HepG2 (cell line): Measurements from ENCODE around the gene ZNF181. TPM values are rescaled to one million over a fixed set of nuclear protein-coding genes. Genes with fewer than 3 reads are reported as not detected.

Source experiments
- CBX2 ChIP-seq, 2 experiments: fragments of 200-600 bp in 1 of 2; sonication (generic); formaldehyde crosslinking in 1 of 2; IDR thresholded peaks; 2 replicates each; pipeline versions ENCODE4 v1.7.0 to v1.8.1; 2018 to 2022; ENCODE audit warnings: low read depth in 2 of 2, low read length in 1 of 2, mild to moderate bottlenecking in 1 of 2, missing genetic modification reagents in 1 of 2
- NONO ChIP-seq, 2 experiments: fragments of 450-650 bp in 1 of 2; sonication (generic) in 1 of 2; formaldehyde crosslinking in 1 of 2; IDR thresholded peaks in 1 of 2; conservative IDR thresholded peaks in 1 of 2; 2 replicates each; pipeline versions ENCODE4 v1.6.1 to v1.8.0; 2017 to 2022; ENCODE audit warnings: mild to moderate bottlenecking in 1 of 2, missing genetic modification reagents in 1 of 2, moderate library complexity in 1 of 2
- PCBP2 ChIP-seq: fragments of 200-400 bp; formaldehyde crosslinking; optimal IDR thresholded peaks from 2 replicates; pipeline ENCODE3; 2018; ENCODE audit warnings: low read length, low read depth; ENCODE audit not compliant: poor library complexity, severe bottlenecking
- SPEN ChIP-seq: sonication (generic); formaldehyde crosslinking; IDR thresholded peaks from 2 replicates; pipeline ENCODE4 v1.5.1; 2020; ENCODE audit warnings: low read depth, mild to moderate bottlenecking, missing genetic modification reagents
- ZNF251 ChIP-seq: sonication (generic); formaldehyde crosslinking; IDR thresholded peaks from 2 replicates; pipeline ENCODE4 v1.9.0; 2021; ENCODE audit warnings: mild to moderate bottlenecking, missing genetic modification reagents
- ZNF446 ChIP-seq: sonication (generic); formaldehyde crosslinking; IDR thresholded peaks from 2 replicates; pipeline ENCODE4 v1.5.0; 2020; ENCODE audit warnings: mild to moderate bottlenecking, missing genetic modification reagents
- polyA plus RNA-seq, 8 experiments: library from polyadenylated mRNA; depleted of rRNA in 3 of 8; stranded (reverse) in 7 of 8; unstranded in 1 of 8; fragments of >200 nt; fragmentation: Illumina TruSeq in 4 of 8; extraction: Trizol in 4 of 8; gene quantifications; 2 replicates each; pipeline versions ENCODE4 v1.2.1 to v1.2.3, GENCODE V29; 2011 to 2016; ENCODE audit warnings: low read depth in 4 of 8, missing spikeins in 1 of 8, mixed read lengths in 1 of 8; ENCODE audit not compliant: insufficient read depth in 1 of 8
- total RNA-seq, 5 experiments: library from RNA; depleted of rRNA; stranded (reverse); fragments of >200 nt; fragmentation: Illumina TruSeq; extraction: Trizol; gene quantifications; 2 replicates each; pipeline ENCODE4 v1.2.3, GENCODE V29; 2016; ENCODE audit warnings: low read depth in 1 of 5
- TF ChIP-seq, protein P1 (sequence below): sonication (generic); formaldehyde crosslinking; IDR thresholded peaks from 2 replicates; pipeline ENCODE4 v1.4.0; 2020; ENCODE audit warnings: low read depth, missing genetic modification reagents
- TF ChIP-seq, protein P2 (sequence below): sonication (generic); formaldehyde crosslinking; IDR thresholded peaks from 2 replicates; pipeline ENCODE4 v1.4.0; 2020; ENCODE audit warnings: mild to moderate bottlenecking, missing genetic modification reagents
- TF ChIP-seq, protein P3 (sequence below): sonication (generic); formaldehyde crosslinking; IDR thresholded peaks from 2 replicates; pipeline ENCODE4 v1.8.1; 2022; ENCODE audit warnings: low read depth, mild to moderate bottlenecking, missing genetic modification reagents

ZNF181 gene
- total and polyA plus RNA-seq, 2 of the 13 experiments (the other 11 are each of a cell fraction or from before 2014, with no cell fraction given), result 10.6 to 15.5 TPM

DNA sequence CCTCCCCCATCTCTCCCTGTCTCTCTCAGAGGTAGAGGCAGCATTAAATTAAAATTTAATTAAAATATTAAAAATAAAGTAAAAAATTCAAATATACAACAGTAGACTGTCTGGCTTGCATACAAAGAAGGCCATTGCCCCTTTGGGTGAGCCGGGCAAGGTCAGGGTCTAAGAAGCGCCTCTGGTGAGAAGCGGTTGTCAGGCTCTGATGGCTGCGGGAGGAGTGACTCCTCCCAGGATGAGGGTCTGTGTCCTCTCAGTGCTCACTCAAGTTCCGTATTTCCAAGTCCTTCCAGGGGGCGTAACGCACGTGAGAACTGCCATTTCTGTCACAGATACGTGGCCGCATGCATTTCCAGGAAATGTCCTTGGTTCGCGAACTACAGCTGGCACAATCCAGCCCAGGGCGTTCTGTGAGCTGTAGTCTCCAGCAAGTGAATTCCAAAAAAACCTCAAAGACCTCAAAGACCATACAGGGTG is 737 bp upstream of the ZNF181 start (continued):
- TF ChIP-seq, protein P1, sequence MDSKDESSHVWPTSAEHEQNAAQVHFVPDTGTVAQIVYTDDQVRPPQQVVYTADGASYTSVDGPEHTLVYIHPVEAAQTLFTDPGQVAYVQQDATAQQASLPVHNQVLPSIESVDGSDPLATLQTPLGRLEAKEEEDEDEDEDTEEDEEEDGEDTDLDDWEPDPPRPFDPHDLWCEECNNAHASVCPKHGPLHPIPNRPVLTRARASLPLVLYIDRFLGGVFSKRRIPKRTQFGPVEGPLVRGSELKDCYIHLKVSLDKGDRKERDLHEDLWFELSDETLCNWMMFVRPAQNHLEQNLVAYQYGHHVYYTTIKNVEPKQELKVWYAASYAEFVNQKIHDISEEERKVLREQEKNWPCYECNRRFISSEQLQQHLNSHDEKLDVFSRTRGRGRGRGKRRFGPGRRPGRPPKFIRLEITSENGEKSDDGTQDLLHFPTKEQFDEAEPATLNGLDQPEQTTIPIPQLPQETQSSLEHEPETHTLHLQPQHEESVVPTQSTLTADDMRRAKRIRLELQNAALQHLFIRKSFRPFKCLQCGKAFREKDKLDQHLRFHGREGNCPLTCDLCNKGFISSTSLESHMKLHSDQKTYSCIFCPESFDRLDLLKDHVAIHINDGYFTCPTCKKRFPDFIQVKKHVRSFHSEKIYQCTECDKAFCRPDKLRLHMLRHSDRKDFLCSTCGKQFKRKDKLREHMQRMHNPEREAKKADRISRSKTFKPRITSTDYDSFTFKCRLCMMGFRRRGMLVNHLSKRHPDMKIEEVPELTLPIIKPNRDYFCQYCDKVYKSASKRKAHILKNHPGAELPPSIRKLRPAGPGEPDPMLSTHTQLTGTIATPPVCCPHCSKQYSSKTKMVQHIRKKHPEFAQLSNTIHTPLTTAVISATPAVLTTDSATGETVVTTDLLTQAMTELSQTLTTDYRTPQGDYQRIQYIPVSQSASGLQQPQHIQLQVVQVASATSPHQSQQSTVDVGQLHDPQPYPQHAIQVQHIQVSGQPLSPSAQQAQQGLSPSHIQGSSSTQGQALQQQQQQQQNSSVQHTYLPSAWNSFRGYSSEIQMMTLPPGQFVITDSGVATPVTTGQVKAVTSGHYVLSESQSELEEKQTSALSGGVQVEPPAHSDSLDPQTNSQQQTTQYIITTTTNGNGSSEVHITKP, result no peak
- TF ChIP-seq, protein P2, sequence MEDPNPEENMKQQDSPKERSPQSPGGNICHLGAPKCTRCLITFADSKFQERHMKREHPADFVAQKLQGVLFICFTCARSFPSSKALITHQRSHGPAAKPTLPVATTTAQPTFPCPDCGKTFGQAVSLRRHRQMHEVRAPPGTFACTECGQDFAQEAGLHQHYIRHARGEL (CRISPR knock-in tag), result no peak
- TF ChIP-seq ZNF251 (CRISPR knock-in tag), result no peak
- TF ChIP-seq, protein P3, sequence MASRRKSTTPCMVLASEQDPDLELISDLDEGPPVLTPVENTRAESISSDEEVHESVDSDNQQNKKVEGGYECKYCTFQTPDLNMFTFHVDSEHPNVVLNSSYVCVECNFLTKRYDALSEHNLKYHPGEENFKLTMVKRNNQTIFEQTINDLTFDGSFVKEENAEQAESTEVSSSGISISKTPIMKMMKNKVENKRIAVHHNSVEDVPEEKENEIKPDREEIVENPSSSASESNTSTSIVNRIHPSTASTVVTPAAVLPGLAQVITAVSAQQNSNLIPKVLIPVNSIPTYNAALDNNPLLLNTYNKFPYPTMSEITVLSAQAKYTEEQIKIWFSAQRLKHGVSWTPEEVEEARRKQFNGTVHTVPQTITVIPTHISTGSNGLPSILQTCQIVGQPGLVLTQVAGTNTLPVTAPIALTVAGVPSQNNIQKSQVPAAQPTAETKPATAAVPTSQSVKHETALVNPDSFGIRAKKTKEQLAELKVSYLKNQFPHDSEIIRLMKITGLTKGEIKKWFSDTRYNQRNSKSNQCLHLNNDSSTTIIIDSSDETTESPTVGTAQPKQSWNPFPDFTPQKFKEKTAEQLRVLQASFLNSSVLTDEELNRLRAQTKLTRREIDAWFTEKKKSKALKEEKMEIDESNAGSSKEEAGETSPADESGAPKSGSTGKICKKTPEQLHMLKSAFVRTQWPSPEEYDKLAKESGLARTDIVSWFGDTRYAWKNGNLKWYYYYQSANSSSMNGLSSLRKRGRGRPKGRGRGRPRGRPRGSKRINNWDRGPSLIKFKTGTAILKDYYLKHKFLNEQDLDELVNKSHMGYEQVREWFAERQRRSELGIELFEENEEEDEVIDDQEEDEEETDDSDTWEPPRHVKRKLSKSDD, result 0 out of 2 replicates have a peak, but pooled peaks have one; percentile 34
- no peak for TF ChIP-seq CBX2 (IDR thresholded peaks at IDR 0.05; ENCODE audit: low read depth, low read length)
- no peak for TF ChIP-seq CBX2 (CRISPR knock-in tag; IDR thresholded peaks at IDR 0.05; ENCODE audit: low read depth)
- no peak for TF ChIP-seq NONO (IDR thresholded peaks at IDR 0.05)
- peak; percentile 38; the same call in 1 of the 2 replicates for TF ChIP-seq NONO (CRISPR knock-in tag; conservative IDR thresholded peaks at IDR 0.05)
- no peak for TF ChIP-seq ZNF446
- TF ChIP-seq PCBP2, result no peak
- no peak for TF ChIP-seq SPEN (CRISPR knock-in tag)
